Muscle layer of colon (tissue), 2 donors: ENCODE measurements around the gene AGO4.

ENCODE experiments used
- H3K27ac ChIP-seq: one replicate; pipeline ENCODE4 v1.7.0; 2013; ENCODE audit warnings: low read depth, mild to moderate bottlenecking, low read length, moderate library complexity
- H3K27me3 ChIP-seq, 2 donors: one replicate each; pipeline ENCODE4 v1.7.0; 2013; ENCODE audit warnings: low read length in 2 of 2, mild to moderate bottlenecking in 2 of 2; ENCODE audit not compliant: insufficient read depth in 2 of 2, control insufficient read depth in 1 of 2
- H3K36me3 ChIP-seq: one replicate; pipeline ENCODE4 v1.7.0; 2013; ENCODE audit warnings: mild to moderate bottlenecking, low read length; ENCODE audit not compliant: insufficient read depth
- H3K4me1 ChIP-seq: one replicate; pipeline ENCODE4 v1.7.0; 2013; ENCODE audit warnings: mild to moderate bottlenecking, low read length; ENCODE audit not compliant: insufficient read depth
- H3K4me3 ChIP-seq, 2 donors: one replicate each; pipeline ENCODE4 v1.7.0; 2013; ENCODE audit warnings: low read length in 2 of 2, low read depth in 1 of 2, mild to moderate bottlenecking in 1 of 2, moderate library complexity in 1 of 2
- H3K9ac ChIP-seq: one replicate; pipeline ENCODE4 v1.7.0; 2013; ENCODE audit warnings: low read length
- H3K9me3 ChIP-seq: one replicate; pipeline ENCODE4 v1.7.0; 2013; ENCODE audit warnings: mild to moderate bottlenecking, low read length
- donor health status: abdominal sarcoma.
- donor health status: Adenocarcinoma of cecum.

The AGO4 gene

DNA sequence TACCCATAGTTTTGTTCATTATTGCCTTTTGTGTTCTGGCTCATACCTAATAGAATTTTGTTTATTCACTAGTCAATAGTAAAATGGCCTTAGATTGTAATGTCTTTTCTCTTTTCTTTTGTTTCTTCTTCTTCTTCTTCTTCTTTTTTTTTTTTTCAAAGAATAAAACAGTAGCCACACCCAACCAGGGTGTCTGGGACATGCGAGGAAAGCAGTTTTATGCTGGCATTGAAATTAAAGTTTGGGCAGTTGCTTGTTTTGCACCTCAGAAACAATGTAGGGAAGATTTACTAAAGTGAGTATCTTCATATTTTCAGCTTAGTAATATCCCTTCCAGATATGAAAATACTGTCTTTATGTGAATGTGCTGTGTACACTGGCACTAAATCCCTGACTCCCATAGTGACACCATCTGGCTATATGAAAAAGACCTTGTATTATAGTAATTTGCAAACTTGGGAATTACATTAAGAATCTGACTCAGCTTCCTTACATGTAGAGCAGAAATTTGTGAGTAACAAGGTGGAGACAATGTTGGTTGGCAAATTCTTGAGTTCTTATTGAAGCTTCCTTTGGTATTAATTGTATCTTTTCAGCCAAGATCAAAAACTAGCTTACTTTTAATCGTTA lies 24.6 kb downstream of the AGO4 start:
- H3K27ac ChIP-seq, result no peak overlapping the region
- H3K36me3 ChIP-seq, result peaks cover 44% of the 10 kb centered on the region
- H3K9ac ChIP-seq, result no peak overlapping the region
- no peaks in the 10 kb centered on the region for H3K4me1 ChIP-seq
- H3K4me3 ChIP-seq, result no peak overlapping the region
- no peaks in the 10 kb centered on the region for H3K9me3 ChIP-seq
- H3K27me3 ChIP-seq, result no peaks in the 10 kb centered on the region

DNA sequence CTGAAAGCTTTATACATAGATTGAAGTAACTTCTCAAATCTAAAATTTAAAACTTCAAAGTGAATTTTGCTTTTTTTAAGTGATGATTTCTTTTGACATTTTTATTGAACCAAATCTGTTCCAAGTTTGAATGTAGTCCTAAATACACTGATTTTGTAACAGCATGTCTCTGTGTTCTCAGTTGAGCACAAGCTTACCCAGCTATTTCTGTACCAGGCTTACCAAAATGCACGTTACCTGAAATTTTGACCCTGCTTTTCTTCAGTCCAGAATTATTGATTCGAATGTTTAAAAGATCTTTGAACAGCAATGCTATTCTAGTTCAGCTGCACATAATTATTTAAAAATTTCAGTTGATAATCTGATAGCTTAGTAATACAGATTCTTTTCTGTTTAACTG lies 25.6 kb downstream of the AGO4 start:
- Histone ChIP-seq H3K4me3 (no peak overlapping the region), H3K4me1 (no peaks in the 10 kb centered on the region), H3K36me3 (peaks cover 37% of the 10 kb centered on the region), H3K9me3 (no peaks in the 10 kb centered on the region), H3K9ac (no peak overlapping the region), H3K27me3 (no peaks in the 10 kb centered on the region), H3K27ac (no peak overlapping the region)

DNA sequence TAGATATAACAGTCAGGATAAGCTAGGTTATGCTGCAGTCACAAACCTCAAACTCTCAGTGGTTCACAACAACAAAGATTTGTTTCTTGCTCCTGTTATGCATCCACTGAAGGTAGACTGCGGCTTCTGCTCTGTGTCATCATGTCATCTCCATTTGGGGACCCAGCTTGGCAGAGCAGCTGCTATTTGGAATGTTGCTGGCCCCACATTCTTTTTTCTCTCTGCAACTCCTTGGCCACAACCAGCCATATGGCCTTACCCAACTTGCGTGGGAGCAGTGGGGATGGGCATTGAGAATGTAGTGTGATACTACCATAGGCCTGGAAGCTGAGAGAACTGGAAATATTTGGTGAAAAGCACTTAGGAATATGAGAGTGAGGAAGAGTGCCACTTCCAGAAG lies 26.4 kb downstream of the AGO4 start:
- Histone ChIP-seq H3K4me3 (no peak overlapping the region), H3K36me3 (peaks cover 29% of the 10 kb centered on the region), H3K27ac (no peak overlapping the region), H3K27me3 (no peaks in the 10 kb centered on the region), H3K9ac (no peak overlapping the region), H3K4me1 (no peaks in the 10 kb centered on the region), H3K9me3 (no peaks in the 10 kb centered on the region)

DNA sequence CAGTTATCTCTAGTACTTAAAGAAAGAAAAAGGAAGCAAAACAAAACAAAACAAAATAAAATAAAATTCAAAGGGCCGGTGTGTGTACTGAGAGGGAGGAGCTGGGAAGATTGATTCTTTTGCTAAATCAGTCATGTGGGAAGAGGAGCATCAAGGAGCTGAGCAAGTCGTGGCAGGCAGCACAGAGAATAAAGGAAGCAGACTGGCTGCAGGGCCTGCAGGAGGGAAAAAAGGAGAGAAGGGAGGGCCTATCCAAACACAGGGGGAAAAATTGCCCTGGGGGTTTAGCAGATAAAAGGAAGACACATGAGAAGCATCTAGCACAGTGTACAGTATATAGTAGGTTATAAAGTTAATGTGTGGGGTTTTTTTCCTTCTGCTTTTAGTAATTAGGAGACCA lies 27.6 kb downstream of the AGO4 start:
- Histone ChIP-seq H3K4me1 (no peaks in the 10 kb centered on the region), H3K4me3 (no peak overlapping the region), H3K9me3 (no peaks in the 10 kb centered on the region), H3K27me3 (no peaks in the 10 kb centered on the region), H3K36me3 (peaks cover 27% of the 10 kb centered on the region), H3K27ac (no peak overlapping the region), H3K9ac (no peak overlapping the region)

DNA sequence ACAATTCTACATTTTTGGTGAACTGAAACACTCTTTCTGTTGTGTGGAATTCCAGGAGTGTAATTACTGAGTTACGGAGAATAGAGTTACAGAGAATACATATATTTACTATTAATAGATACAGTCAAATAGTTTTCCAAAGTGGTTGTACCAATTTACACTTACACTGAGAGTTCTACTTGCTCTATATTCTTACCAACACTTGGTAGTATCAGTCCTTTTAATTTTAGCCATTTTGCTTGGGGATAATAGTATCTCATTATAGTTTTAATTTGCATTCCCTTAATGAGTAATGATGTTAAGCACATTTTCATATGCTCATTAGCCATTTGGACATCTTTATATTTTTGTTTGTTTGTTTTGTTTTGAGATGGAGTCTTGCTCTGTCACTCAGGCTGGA lies 28.9 kb downstream of the AGO4 start:
- H3K36me3 ChIP-seq, result peaks cover 30% of the 10 kb centered on the region
- H3K9ac ChIP-seq, result no peak overlapping the region
- no peaks in the 10 kb centered on the region for H3K27me3 ChIP-seq
- H3K9me3 ChIP-seq, result no peaks in the 10 kb centered on the region
- H3K27ac ChIP-seq, result no peak overlapping the region
- no peaks in the 10 kb centered on the region for H3K4me1 ChIP-seq
- H3K4me3 ChIP-seq, result no peak overlapping the region

DNA sequence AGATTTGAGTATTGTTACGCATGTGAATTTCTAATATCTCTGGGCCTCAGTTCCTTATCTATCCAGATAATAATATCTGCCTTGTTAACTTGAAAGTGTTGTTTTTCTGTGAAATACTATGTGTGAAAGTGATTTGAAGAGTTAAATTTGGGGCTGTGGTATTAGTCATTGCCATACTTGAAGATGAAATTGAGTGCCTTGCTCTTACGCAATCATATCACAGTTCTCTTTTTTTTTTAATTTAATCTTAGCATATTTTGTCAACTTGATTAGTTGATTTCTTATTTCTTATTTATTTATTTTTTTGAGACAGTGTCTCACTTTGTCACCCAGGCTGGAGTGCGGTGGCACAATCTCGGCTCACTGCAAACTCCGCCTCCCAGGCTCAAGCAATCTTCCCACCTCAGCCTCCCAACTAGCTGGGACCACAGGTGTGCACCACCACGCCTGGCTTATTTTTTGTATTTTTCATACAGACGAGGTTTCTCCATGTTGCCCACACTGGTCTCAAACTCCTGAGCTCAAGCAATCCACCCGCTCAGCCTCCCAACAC lies 31.0 kb downstream of the AGO4 start:
- Histone ChIP-seq H3K9ac (no peak overlapping the region), H3K36me3 (peaks cover 36% of the 10 kb centered on the region), H3K4me1 (no peaks in the 10 kb centered on the region), H3K9me3 (no peaks in the 10 kb centered on the region), H3K27me3 (no peaks in the 10 kb centered on the region), H3K4me3 (no peak overlapping the region), H3K27ac (no peak overlapping the region)

DNA sequence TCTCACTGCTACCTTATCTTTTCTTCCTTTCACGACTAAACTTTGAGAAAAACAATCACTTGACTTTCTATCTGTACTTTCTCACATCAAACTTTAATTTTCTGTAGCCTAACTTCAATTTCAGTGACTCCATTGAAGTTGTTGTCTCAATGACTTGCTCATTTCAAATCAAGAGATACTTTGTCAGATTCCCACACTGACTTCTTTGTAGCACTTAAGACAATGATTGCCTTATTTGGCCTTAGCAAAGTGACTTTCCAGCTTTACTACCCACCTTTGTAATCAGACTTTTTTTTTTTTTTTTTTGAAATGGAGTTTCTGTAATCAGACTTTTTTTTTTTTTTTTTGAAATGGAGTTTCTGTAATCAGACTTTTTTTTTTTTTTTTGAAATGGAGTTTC lies 37.0 kb downstream of the AGO4 start:
- Histone ChIP-seq H3K9me3 (no peaks in the 10 kb centered on the region), H3K27me3 (no peaks in the 10 kb centered on the region), H3K4me3 (no peak overlapping the region), H3K36me3 (peaks cover 47% of the 10 kb centered on the region), H3K4me1 (peaks cover 5% of the 10 kb centered on the region), H3K9ac (no peak overlapping the region), H3K27ac (no peak overlapping the region)

DNA sequence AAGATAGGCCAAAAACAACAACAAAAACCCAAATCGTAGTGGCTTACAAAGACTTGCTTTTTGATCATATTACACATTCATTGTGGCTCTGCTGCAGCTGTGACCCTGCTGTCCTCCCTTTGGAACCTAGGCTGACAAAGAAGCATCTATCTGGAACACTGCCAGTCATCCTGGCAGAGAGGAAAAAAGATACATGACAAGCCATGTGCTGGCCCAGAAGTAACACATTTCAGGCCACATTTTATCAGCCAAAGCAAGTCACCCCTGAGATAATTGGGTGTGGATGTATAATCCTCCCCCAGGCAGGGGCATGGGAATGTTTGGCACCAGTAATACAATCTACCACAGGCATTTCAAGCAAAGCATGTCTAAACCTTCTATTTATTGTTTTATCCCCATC lies 38.0 kb downstream of the AGO4 start:
- Histone ChIP-seq H3K27me3 (no peaks in the 10 kb centered on the region), H3K9ac (no peak overlapping the region), H3K36me3 (peaks cover 45% of the 10 kb centered on the region), H3K27ac (no peak overlapping the region), H3K9me3 (no peaks in the 10 kb centered on the region), H3K4me3 (no peak overlapping the region), H3K4me1 (peaks cover 13% of the 10 kb centered on the region)

DNA sequence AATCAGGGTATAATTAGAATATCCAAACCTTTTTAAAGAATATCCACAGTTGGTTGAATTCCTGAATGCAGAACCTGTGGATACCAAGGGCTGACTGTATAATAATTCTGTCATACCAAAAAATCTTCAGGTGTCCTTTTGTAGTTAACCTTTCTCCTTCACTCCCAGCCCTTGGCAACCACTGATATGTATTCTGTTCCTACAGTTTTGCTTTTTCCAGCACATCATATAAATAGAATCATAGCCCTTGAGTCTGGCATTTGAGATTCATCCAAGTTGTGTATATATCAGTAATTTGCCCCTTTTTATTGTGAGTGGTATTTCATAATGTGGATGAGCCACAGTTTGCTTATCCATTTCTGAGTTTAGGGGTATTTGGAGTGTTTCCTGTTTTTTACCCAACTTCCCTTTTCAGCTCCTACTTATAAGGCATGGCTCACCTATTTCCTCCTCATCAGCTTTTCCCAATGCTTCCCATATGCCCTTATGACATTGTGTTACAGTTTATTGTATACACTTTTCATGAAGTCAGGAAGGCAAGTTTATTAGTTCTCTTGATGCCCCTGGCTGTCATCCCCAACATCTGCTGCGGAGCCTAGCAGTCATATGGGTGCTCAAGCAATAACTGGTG lies 40.2 kb downstream of the AGO4 start:
- H3K27me3 ChIP-seq, result no peaks in the 10 kb centered on the region
- no peak overlapping the region for H3K4me3 ChIP-seq
- H3K27ac ChIP-seq, result no peak overlapping the region
- H3K9me3 ChIP-seq, result no peaks in the 10 kb centered on the region
- no peak overlapping the region for H3K9ac ChIP-seq
- H3K4me1 ChIP-seq, result peaks cover 29% of the 10 kb centered on the region
- peaks cover 24% of the 10 kb centered on the region for H3K36me3 ChIP-seq

DNA sequence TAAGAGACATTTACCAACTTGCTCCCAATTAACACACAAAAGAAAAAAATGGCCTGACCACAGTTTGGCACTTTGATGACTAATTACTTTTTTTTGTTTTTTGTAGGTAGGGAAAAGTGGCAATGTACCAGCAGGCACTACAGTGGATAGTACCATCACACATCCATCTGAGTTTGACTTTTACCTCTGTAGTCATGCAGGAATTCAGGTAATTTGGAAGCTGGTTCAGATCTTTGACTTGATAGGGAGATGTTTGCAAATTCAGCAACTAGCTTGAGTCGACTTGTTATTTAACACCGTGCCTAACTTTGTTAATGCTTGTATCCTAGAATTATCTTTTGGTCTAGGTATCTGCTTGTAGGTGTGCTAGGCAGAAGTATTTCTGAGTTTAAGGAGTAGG lies 42.2 kb downstream of the AGO4 start:
- Histone ChIP-seq H3K27me3 (no peaks in the 10 kb centered on the region), H3K36me3 (peaks cover 27% of the 10 kb centered on the region), H3K9ac (no peak overlapping the region), H3K4me1 (peaks cover 29% of the 10 kb centered on the region), H3K4me3 (no peak overlapping the region), H3K27ac (no peak overlapping the region), H3K9me3 (no peaks in the 10 kb centered on the region)

DNA sequence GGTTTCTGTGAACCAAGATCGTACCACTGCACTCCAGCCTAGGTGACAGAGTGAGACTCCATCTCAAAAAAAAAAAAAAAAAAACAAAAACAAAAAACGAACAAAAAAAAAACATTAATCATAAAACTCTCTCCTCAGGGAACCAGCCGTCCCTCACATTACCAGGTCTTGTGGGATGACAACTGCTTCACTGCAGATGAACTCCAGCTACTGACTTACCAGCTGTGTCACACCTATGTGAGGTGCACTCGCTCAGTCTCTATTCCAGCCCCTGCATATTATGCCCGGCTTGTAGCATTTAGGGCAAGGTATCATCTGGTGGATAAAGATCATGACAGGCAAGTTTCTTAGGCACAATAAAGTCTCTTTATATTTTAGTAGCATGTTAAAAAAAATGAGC lies 42.9 kb downstream of the AGO4 start:
- no peaks in the 10 kb centered on the region for H3K9me3 ChIP-seq
- peaks cover 29% of the 10 kb centered on the region for H3K4me1 ChIP-seq
- H3K4me3 ChIP-seq, result no peak overlapping the region
- H3K9ac ChIP-seq, result no peak overlapping the region
- no peaks in the 10 kb centered on the region for H3K27me3 ChIP-seq
- no peak overlapping the region for H3K27ac ChIP-seq
- peaks cover 27% of the 10 kb centered on the region for H3K36me3 ChIP-seq
